HepG2 (cell line): Measurements from ENCODE around the gene TRMU. TPM values are rescaled to one million over a fixed set of nuclear protein-coding genes. Genes with fewer than 3 reads are reported as not detected.

Experiments
- ATAC-seq: fragments of 200-7000 bp; cut with Tn5 transposase; 3 replicates; pipeline ENCODE4 v1.9.1; 2020; ENCODE audit warnings: mild to moderate bottlenecking, moderate library complexity
- BruUV-seq: library from RNA; stranded (reverse); fragments of 400-500 nt; replicated peaks from 2 replicates; lab custom pipeline; 2021; lab: Mats Ljungman, UMichigan
- CTCF ChIA-PET: fragments of 300-600 bp; formaldehyde crosslinking; extraction: SDS; loops from one replicate; lab custom pipeline; 2021; ENCODE audit warnings: low total read pairs, inconsistent platforms, low intra/inter-chr PET ratio; lab: Yijun Ruan, JAX
- POLR2A ChIA-PET: fragments of 350-600 bp; sonication (Branson Sonifier 250); formaldehyde crosslinking; loops from one replicate; lab custom pipeline; 2020; ENCODE audit warnings: antibody characterized with exemption, inconsistent platforms; lab: Yijun Ruan, JAX
- DNase-seq: peaks from one replicate; pipeline ENCODE4 v3.0.0-alpha.2; 2015; ENCODE audit warnings: low spot score
- FAIRE-seq: peaks from 3 replicates; lab custom pipeline; 2011; peaks lifted over from hg19 to GRCh38; lab: Jason Lieb, UNC
- H2AFZ ChIP-seq: one replicate; pipeline ENCODE4 v1.6.1; 2011; ENCODE audit warnings: low read length, inconsistent platforms
- H3K27ac ChIP-seq: fragments of 300-600 bp; 3 replicates; pipeline ENCODE4 v1.8.0; 2011; ENCODE audit warnings: mixed run types, mild to moderate bottlenecking, mixed read lengths, low read length, inconsistent platforms; ENCODE audit not compliant: insufficient read depth; ENCODE audit errors: extremely low read length
- H3K27me3 ChIP-seq, 2 experiments: fragments of 200-600 bp in 1 of 2; 2 replicates in 1 of 2; 3 replicates in 1 of 2; pipeline versions ENCODE4 v1.6.0 to v1.8.0; 2011; ENCODE audit warnings: low read length in 2 of 2, mild to moderate bottlenecking in 2 of 2, moderate library complexity in 2 of 2, inconsistent platforms in 1 of 2; ENCODE audit not compliant: insufficient read depth in 2 of 2, control insufficient read depth in 1 of 2
- H3K36me3 ChIP-seq, 2 experiments: fragments of 200-600 bp in 1 of 2; replicated peaks in 1 of 2; 2 replicates in 1 of 2; 3 replicates in 1 of 2; pipeline versions ENCODE4 v1.5.1 to v1.8.0; 2011; ENCODE audit warnings: low read length in 2 of 2, inconsistent platforms in 1 of 2; ENCODE audit not compliant: insufficient read depth in 2 of 2, control insufficient read depth in 1 of 2
- H3K4me1 ChIP-seq: 2 replicates; pipeline ENCODE4 v1.5.1; 2012; ENCODE audit warnings: low read length, inconsistent platforms; ENCODE audit not compliant: insufficient read depth
- H3K4me2 ChIP-seq: 2 replicates; pipeline ENCODE4 v1.6.0; 2011; ENCODE audit warnings: low read depth, low read length, inconsistent platforms
- H3K4me3 ChIP-seq, 3 experiments: fragments of 200-600 bp in 1 of 3; sonication (generic), shearing (Covaris generic) in 1 of 3; replicated peaks in 1 of 3; 2 replicates each; pipeline ENCODE4 v1.5.1; 2011 to 2016; ENCODE audit warnings: low read length in 3 of 3, inconsistent platforms in 2 of 3, low read depth in 2 of 3, mild to moderate bottlenecking in 2 of 3, control low read depth in 1 of 3, mixed read lengths in 1 of 3; ENCODE audit not compliant: insufficient read depth in 1 of 3
- H3K79me2 ChIP-seq: one replicate; pipeline ENCODE4 v1.6.1; 2011; ENCODE audit warnings: low read length, inconsistent platforms; ENCODE audit not compliant: insufficient read depth
- H3K9ac ChIP-seq: 2 replicates; pipeline ENCODE4 v1.6.0; 2011; ENCODE audit warnings: mild to moderate bottlenecking, low read depth, low read length, inconsistent platforms; ENCODE audit not compliant: insufficient read depth
- H3K9me3 ChIP-seq: 2 replicates; pipeline ENCODE4 v1.5.1; 2012; ENCODE audit warnings: mild to moderate bottlenecking, low read length
- H4K20me1 ChIP-seq: 2 replicates; pipeline ENCODE4 v1.6.0; 2011; ENCODE audit warnings: inconsistent platforms, mild to moderate bottlenecking, low read length, moderate library complexity; ENCODE audit not compliant: insufficient read depth
- ADNP ChIP-seq: sonication (generic); formaldehyde crosslinking; IDR thresholded peaks from 2 replicates; pipeline ENCODE4 v1.4.0; 2020; ENCODE audit warnings: missing genetic modification reagents
- AGO2 ChIP-seq: fragments of 200-400 bp; formaldehyde crosslinking; optimal IDR thresholded peaks from 2 replicates; pipeline ENCODE3; 2017; ENCODE audit warnings: mild to moderate bottlenecking, low read depth, low read length, moderate library complexity
- ARNT2 ChIP-seq: sonication (generic); formaldehyde crosslinking; IDR thresholded peaks from 2 replicates; pipeline ENCODE4 v1.8.0; 2022; ENCODE audit warnings: mild to moderate bottlenecking, low read depth, missing genetic modification reagents, moderate library complexity
- GLI4 ChIP-seq: sonication (generic); formaldehyde crosslinking; IDR thresholded peaks from 2 replicates; pipeline ENCODE4 v1.5.1; 2020; ENCODE audit warnings: missing genetic modification reagents, mild to moderate bottlenecking, moderate library complexity, borderline replicate concordance
- HDAC2 ChIP-seq: sonication (generic); formaldehyde crosslinking; IDR thresholded peaks from 2 replicates; pipeline ENCODE4 v1.4.0; 2020; ENCODE audit warnings: missing genetic modification reagents
- HHEX ChIP-seq: IDR thresholded peaks from 2 replicates; pipeline ENCODE4 v1.6.1; 2016; ENCODE audit warnings: control low read depth
- JUNB ChIP-seq: sonication (generic); formaldehyde crosslinking; IDR thresholded peaks from 2 replicates; pipeline ENCODE4 v1.8.0; 2022; ENCODE audit warnings: missing genetic modification reagents, mild to moderate bottlenecking, borderline replicate concordance
- LCORL ChIP-seq, 2 experiments: fragments of 450-650 bp in 1 of 2; sonication (generic) in 1 of 2; formaldehyde crosslinking in 1 of 2; IDR thresholded peaks; 2 replicates each; pipeline versions ENCODE4 v1.5.0 to v1.6.1; 2017 to 2020; ENCODE audit warnings: antibody characterized with exemption in 1 of 2, missing genetic modification reagents in 1 of 2
- MAFG ChIP-seq: sonication (generic); formaldehyde crosslinking; IDR thresholded peaks from 2 replicates; pipeline ENCODE4 v1.5.1; 2020; ENCODE audit warnings: mild to moderate bottlenecking, missing genetic modification reagents
- MAFK ChIP-seq, 2 experiments: IDR thresholded peaks in 1 of 2; conservative IDR thresholded peaks in 1 of 2; 2 replicates each; pipeline ENCODE4 v1.6.1; 2011; ENCODE audit warnings: improper control_type of control experiment in 2 of 2, low read length in 2 of 2
- NAIF1 ChIP-seq: sonication (generic); formaldehyde crosslinking; IDR thresholded peaks from 2 replicates; pipeline ENCODE4 v1.5.0; 2020; ENCODE audit warnings: mild to moderate bottlenecking, missing genetic modification reagents, borderline replicate concordance
- NCOA1 ChIP-seq: sonication (generic); formaldehyde crosslinking; IDR thresholded peaks from 2 replicates; pipeline ENCODE4 v1.9.0; 2021; ENCODE audit warnings: missing genetic modification reagents
- NFIB ChIP-seq: sonication (generic); formaldehyde crosslinking; IDR thresholded peaks from 2 replicates; pipeline ENCODE4 v1.9.0; 2021; ENCODE audit warnings: missing genetic modification reagents, mild to moderate bottlenecking, borderline replicate concordance
- PAF1 ChIP-seq: IDR thresholded peaks from 2 replicates; pipeline ENCODE4 v1.6.1; 2016; ENCODE audit warnings: missing genetic modification reagents, missing compliant biosample characterization
- PHF20 ChIP-seq: sonication (generic); formaldehyde crosslinking; IDR thresholded peaks from 2 replicates; pipeline ENCODE4 v1.5.0; 2020; ENCODE audit warnings: mild to moderate bottlenecking, missing genetic modification reagents
- POLR2A ChIP-seq, 2 experiments: IDR thresholded peaks; 2 replicates each; pipeline ENCODE4 v1.6.1; 2011; ENCODE audit warnings: low read depth in 2 of 2, low read length in 2 of 2, mild to moderate bottlenecking in 1 of 2, moderate library complexity in 1 of 2; ENCODE audit not compliant: insufficient read depth in 1 of 2
- POLR2AphosphoS2 ChIP-seq: IDR thresholded peaks from 2 replicates; pipeline ENCODE4 v1.6.1; 2011; ENCODE audit warnings: low read depth, low read length, improper control_type of control experiment
- POLR2AphosphoS5 ChIP-seq: IDR thresholded peaks from 2 replicates; pipeline ENCODE4 v1.6.1; 2012; ENCODE audit warnings: low read depth, low read length
- RBM22 ChIP-seq: fragments of 200-400 bp; formaldehyde crosslinking; optimal IDR thresholded peaks from 2 replicates; pipeline ENCODE3; 2017; ENCODE audit warnings: mild to moderate bottlenecking, low read length, moderate library complexity
- ZFAT ChIP-seq: sonication (generic); formaldehyde crosslinking; conservative IDR thresholded peaks from 2 replicates; pipeline ENCODE4 v1.8.1; 2023; ENCODE audit warnings: missing genetic modification reagents, inconsistent platforms
- ZNF143 ChIP-seq: sonication (generic); formaldehyde crosslinking; IDR thresholded peaks from 2 replicates; pipeline ENCODE4 v1.4.0; 2020; ENCODE audit warnings: missing genetic modification reagents
- ZNF496 ChIP-seq: sonication (generic); formaldehyde crosslinking; IDR thresholded peaks from 2 replicates; pipeline ENCODE4 v1.8.1; 2023; ENCODE audit warnings: mild to moderate bottlenecking, moderate library complexity, missing genetic modification reagents; ENCODE audit not compliant: insufficient replicate concordance
- ZNF556 ChIP-seq: sonication (generic); formaldehyde crosslinking; IDR thresholded peaks from 2 replicates; pipeline ENCODE4 v1.4.0; 2020; ENCODE audit warnings: mild to moderate bottlenecking, missing genetic modification reagents, borderline replicate concordance
- ZNF598 ChIP-seq: sonication (generic); formaldehyde crosslinking; IDR thresholded peaks from 2 replicates; pipeline ENCODE4 v1.5.1; 2020; ENCODE audit warnings: mild to moderate bottlenecking, missing genetic modification reagents, borderline replicate concordance
- WGBS: methylation state at CpG from one replicate; pipeline ENCODE4 v1.1.6; 2017; ENCODE audit warnings: low lambda C conversion rate; 5-methylcytosine and 5-hydroxymethylcytosine counted together
- in situ Hi-C: cut with HindIII; loops from 2 replicates; pipeline ENCODE4 v1.10.0; 2017; ENCODE audit warnings: low pct_unique_long_range_greater_than_20kb; ENCODE audit not compliant: extremely low pct_ligation_motif_present
- intact Hi-C: fragments of 100-400 bp; cut with micrococcal nuclease; formaldehyde crosslinking; loops from one replicate; pipeline ENCODE4 v1.10.0; 2022; ENCODE audit not compliant: unreplicated experiment
- polyA plus RNA-seq, 8 experiments: library from polyadenylated mRNA; depleted of rRNA in 3 of 8; stranded (reverse) in 7 of 8; unstranded in 1 of 8; fragments of >200 nt; fragmentation: Illumina TruSeq in 4 of 8; extraction: Trizol in 4 of 8; gene quantifications; 2 replicates each; pipeline versions ENCODE4 v1.2.1 to v1.2.3, GENCODE V29; 2011 to 2016; ENCODE audit warnings: low read depth in 4 of 8, missing spikeins in 1 of 8, mixed read lengths in 1 of 8; ENCODE audit not compliant: insufficient read depth in 1 of 8
- total RNA-seq, 5 experiments: library from RNA; depleted of rRNA; stranded (reverse); fragments of >200 nt; fragmentation: Illumina TruSeq; extraction: Trizol; gene quantifications; 2 replicates each; pipeline ENCODE4 v1.2.3, GENCODE V29; 2016; ENCODE audit warnings: low read depth in 1 of 5
- TF ChIP-seq, protein P1 (sequence below): sonication (generic); formaldehyde crosslinking; IDR thresholded peaks from 2 replicates; pipeline ENCODE4 v1.8.1; 2023; ENCODE audit warnings: mild to moderate bottlenecking, inconsistent platforms, moderate library complexity, missing genetic modification reagents, borderline replicate concordance

Gene TRMU
- total and polyA plus RNA-seq, 2 of the 13 experiments (the other 11 are each of a cell fraction or from before 2014, with no cell fraction given), result 31.0 to 50.2 TPM

DNA sequence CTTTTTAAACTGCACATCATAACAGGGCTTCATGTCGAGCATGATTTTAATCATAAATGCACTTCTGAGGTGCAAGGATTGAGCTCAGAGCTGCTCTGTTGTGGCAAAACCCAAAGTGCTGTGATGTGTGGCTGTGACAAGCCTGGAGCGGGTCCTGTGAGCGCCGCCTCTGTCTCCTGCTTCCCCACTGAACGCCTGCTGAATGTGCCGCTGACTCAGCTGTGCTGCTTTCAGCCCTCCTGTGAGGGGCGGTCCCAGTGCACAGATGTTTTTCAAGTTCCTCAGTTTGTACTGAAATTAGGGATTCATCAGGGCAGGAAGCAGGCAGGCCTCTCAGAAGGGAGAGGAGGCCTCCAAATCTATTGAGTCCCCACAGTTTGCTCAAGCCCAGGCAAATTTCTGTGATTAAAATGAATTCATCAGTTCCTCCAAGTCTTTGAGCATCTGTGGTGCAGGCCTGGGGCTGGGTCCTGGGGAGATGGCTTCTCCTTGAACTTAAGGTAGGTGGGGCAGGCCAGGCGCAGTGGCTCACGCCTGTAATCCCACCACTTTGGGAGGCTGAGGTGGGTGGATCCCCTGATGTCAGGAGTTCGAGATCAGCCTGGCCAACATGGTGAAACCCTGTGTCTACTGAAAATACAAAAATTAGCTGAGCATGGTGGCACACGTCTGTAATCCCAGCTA is 41.8 kb upstream of the TRMU start (continued):
- TF ChIP-seq, protein P1, sequence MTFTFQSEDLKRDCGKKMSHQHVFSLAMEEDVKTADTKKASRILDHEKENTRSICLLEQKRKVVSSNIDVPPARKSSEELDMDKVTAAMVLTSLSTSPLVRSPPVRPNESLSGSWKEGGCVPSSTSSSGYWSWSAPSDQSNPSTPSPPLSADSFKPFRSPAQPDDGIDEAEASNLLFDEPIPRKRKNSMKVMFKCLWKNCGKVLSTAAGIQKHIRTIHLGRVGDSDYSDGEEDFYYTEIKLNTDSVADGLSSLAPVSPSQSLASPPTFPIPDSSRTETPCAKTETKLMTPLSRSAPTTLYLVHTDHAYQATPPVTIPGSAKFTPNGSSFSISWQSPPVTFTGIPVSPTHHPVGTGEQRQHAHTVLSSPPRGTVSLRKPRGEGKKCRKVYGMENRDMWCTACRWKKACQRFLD (CRISPR knock-in tag), result no peak
- no peak for TF ChIP-seq LCORL (IDR thresholded peaks at IDR 0.05)
- no peak for TF ChIP-seq LCORL (CRISPR knock-in tag; IDR thresholded peaks at IDR 0.05)
- no peak for TF ChIP-seq HDAC2 (CRISPR knock-in tag)
- TF ChIP-seq MAFK (conservative IDR thresholded peaks at IDR 0.05 in 1 of 2, IDR thresholded peaks at IDR 0.05 in 1 of 2; ENCODE audit: low read length in 2 of 2), result 0 out of 4 replicates have a peak, but pooled peaks of 1 of the 2 experiments have one; percentile 8

DNA sequence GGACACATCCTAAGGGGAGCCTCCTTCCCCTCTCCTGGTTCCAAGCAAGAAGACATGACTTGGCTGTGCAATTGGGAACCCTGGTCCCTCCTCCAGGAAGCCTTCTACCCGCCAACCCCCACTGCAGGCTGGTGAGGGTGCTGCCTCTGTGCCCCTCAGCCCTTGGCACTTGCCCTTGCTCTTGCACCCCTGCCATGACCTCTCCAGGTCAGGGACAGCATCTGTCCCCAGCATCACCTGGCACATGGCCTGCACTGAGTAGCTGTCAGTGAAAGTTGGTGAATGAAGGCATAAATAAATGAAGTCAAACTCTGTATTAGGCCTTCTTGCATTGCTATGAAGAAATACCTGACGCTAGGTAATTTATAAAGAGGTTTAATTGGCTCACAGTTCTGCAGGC is 40.7 kb upstream of the TRMU start:
- no peak overlapping the region for H3K9ac ChIP-seq
- BruUV-seq, result no TSS peak
- H3K27ac ChIP-seq, result no peak overlapping the region
- ChIA-PET POLR2A (interaction anchor here (1.0 to 2.4 kb wide), 4 partner anchors 26 to 162 kb away, joined by 3 to 33 read pairs (median 8); partner anchors contain the start of genes CDPF1 and TTC38), CTCF (no interaction called here)
- in situ Hi-C loops, result no loop called here
- no peak overlapping the region for H3K4me2 ChIP-seq
- H3K4me3 ChIP-seq, result no peak overlapping the region
- WGBS, result 100% methylated on average over 1 of the region's 2 CpGs
- peaks cover 17% of the 10 kb centered on the region for H3K79me2 ChIP-seq
- no peaks in the 10 kb centered on the region for H3K9me3 ChIP-seq
- DNase-seq, result no peak
- intact Hi-C loops, result no loop called here
- no peaks in the 10 kb centered on the region for H4K20me1 ChIP-seq
- H2AFZ ChIP-seq, result no peak overlapping the region
- no peak for FAIRE-seq
- H3K4me1 ChIP-seq, result peaks cover 27% of the 10 kb centered on the region
- H3K36me3 ChIP-seq, result peaks cover 13 to 39% of the 10 kb centered on the region in 2 experiments
- no peak for ATAC-seq
- H3K27me3 ChIP-seq, result no peaks in the 10 kb centered on the region; a peak in 1 of 5 replicates
- TF ChIP-seq PAF1 (CRISPR knock-in tag) (no peak; the same call in none of the 2 replicates), RBM22 (peak; percentile 87), NAIF1 (CRISPR knock-in tag) (no peak), ADNP (no peak), JUNB (no peak), ARNT2 (CRISPR knock-in tag) (no peak), ZNF598 (no peak), ZNF496 (CRISPR knock-in tag) (no peak), HHEX (no peak), NFIB (no peak), ZNF556 (no peak), POLR2A (IDR thresholded peaks at IDR 0.05; ENCODE audit: insufficient read depth in 1 of 2, low read depth in 2 of 2, low read length in 2 of 2) (0 out of 4 replicates have a peak, but pooled peaks of 1 of the 2 experiments have one; percentile 35), ZNF143 (no peak), NCOA1 (CRISPR knock-in tag) (no peak), PHF20 (CRISPR knock-in tag) (no peak), MAFG (CRISPR knock-in tag) (no peak), POLR2AphosphoS5 (0 out of 2 replicates have a peak, but pooled peaks have one; percentile 5), GLI4 (CRISPR knock-in tag) (no peak), ZFAT (CRISPR knock-in tag) (no peak), AGO2 (peak; percentile 75), POLR2AphosphoS2 (0 out of 2 replicates have a peak, but pooled peaks have one; percentile 50)
